ENCODE data around the gene SERPINA5.
"Not testable (repeated sequence)": the region's sequence is repeated elsewhere in the genome, so short reads cannot be mapped to it uniquely, and the experiment has no call there.

The SERPINA5 gene

DNA sequence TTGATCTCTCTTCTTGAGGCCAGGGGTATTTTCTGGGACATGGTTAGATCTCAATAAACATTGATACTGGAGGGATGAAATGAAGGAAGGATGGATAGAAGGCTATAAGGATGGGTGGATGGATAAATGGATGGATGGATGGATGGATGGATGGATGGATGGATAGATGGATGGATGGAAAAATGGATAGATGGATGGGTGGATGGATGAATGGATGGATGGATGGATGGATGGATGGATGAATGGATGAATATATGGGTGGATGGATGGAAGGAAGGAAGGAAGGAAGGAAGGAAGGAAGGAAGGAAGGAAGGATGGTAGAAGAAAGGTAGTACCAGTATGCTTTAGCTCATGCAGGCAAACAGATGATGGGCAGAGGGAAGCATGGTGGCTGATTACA is 3.8 kb upstream of the SERPINA5 start:
- DNase-seq, result not testable (repeated sequence)

GRCh38 chr14:94578712-94579111 is 2.5 kb upstream of the SERPINA5 start:
- no peak for DNase-seq

DNA sequence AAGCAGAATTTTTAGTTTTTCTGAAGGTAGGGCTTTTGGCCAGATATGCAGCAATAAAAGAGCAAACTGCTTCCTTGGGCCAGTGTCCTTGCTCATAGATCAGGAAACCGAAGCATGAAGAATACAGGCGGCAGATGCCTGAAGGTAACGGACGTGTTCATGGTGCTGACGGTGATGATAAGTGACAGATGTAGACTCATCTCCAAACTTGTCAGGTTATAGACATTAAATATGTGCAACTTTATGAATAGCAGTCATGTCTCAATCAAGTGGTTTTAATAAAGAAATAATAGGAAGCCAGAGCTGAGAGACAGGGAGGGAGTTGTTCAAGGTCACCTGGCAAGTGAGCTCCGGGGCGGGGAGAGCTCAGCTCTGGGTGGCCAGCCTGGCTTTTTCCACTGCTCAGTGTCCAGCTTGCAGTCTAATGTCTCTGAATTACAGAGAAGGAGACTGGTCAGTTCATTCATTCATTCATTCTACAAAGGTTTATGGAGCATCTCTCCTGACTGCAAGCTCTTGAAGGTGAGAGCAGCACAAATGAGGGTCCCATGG is 1.0 kb downstream of the SERPINA5 start:
- peak; percentile 32 for DNase-seq

DNA sequence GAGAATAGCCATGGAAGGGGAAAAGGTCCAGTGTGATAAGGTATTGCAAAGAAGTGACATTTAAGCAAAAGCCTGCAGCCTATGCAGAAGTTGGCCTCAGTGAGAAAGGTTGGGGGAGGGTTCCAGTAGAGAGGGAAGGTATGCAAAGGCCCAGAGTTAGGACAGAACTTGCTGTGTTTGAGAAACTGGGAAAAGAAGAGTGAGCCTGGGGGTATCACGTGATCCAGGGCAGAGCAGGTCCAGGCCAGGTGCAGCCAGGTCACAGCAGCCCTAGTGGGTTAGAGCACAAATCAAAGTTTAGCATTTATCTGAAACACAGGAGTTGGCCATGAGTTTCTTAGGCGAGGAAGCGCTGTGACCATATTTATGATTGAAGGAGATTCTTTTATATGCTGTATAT is 1.6 kb downstream of the SERPINA5 start:
- DNase-seq, result no peak

GRCh38 chr14:94583557-94583956 is 2.3 kb downstream of the SERPINA5 start:
- no peak for DNase-seq

DNA sequence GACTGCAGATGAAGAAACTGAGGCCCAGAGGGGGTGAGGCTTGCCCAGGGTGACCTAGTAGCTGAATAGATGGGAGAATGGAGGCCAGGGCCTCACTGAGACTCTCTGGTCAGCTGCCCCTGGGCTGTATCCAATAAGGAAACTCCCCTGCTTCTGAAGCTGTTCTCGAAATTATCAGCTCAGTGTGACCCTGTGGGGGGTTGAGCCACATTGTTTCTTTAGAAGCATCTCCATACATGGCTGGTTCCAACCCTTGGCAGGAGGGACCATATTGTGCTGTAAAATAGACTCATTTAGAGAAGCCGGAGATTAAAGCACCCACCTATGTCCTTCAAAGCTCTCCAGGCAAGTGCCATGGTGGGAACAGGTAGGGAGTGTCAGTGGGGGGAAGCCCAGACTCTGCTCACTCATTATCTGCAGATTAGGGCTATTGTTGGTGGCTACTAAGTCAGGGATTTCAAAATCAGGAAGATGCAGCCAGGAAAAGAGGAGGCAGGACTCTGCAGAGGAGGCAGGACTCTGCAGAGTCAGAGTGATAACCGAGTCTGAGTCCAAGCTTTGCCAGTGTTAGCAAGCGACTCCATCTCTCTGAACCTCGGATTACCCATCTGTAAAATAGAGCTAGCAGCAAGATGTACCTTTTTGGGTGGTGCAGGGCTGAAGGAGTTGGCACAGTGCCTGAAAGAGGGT is 3.5 kb downstream of the SERPINA5 start:
- DNase-seq, result no peak

- no peak for DNase-seq
Measured at GRCh38 chr14:94586635-94587034, 5.4 kb downstream of the SERPINA5 start.

DNA sequence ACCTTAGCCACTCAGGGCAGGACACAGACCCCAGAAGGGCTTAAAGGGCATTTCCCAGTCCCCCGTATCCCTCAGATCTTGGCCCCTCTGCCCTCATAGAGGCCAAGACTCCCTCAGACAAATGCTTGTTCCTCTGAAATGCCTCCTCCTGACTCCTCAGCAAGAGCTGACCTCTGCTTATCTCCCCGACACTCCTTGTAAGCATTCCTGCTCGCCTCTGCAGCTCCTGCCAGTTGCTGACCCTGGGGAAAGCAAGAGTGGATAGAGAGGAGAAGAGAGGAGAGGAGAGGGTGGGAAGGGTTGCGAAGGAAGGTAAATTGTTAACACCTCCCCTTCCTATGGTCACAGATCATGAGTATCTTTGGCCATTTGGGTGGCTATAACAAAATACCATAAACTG is 7.1 kb downstream of the SERPINA5 start:
- DNase-seq, result no peak

GRCh38 chr14:94591073-94591472 is 9.8 kb downstream of the SERPINA5 start:
- DNase-seq, result no peak

DNA sequence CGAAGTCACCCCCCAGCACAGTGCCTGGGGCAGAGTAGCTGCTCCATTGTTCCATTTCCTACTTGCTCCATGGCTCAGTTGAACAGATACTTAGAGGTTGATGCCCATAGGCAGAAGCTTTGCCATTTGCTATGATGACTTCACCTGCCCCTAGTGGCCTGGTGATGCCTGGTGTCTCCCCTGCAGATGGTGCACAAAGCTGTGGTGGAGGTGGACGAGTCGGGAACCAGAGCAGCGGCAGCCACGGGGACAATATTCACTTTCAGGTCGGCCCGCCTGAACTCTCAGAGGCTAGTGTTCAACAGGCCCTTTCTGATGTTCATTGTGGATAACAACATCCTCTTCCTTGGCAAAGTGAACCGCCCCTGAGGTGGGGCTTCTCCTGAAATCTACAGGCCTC is 10.6 kb downstream of the SERPINA5 start:
- no peak for DNase-seq

GRCh38 chr14:94592457-94592856 is 11.2 kb downstream of the SERPINA5 start:
- no peak for DNase-seq

- no peak for DNase-seq
Measured at GRCh38 chr14:94593376-94593748, 12.1 kb downstream of the SERPINA5 start.

DNA sequence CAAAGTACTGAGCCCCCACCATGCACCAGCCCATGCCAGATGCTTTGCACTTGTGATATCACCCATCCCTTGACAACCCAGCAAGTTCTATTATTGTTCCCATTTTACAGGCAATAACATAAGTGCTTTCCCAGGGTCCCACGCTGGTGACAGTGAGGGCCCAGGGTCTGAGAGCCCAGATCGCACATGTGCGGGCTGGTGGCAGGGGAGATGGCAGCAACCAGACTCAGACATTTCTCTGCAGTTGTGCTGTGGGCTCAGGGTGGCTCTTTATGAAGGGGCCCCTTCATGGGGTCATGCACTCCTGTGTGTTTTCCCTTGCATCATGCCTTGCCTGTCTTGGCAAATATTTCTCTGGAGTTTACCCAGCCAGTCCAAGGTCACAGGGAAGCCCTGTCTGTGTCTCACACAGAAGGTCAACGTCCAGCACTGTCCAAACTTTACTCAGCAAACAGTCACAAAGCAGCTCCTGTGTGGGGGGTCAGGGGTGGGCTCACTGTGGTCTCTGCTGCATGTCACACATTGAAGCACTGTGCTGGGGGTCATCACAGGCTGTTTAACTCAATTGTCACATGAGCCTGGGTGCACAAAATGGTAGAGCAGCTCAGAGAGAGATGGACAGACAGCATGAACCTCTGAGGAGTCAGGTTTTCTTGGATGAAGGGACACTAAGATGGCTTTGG is 12.7 kb downstream of the SERPINA5 start:
- DNase-seq, result no peak

DNA sequence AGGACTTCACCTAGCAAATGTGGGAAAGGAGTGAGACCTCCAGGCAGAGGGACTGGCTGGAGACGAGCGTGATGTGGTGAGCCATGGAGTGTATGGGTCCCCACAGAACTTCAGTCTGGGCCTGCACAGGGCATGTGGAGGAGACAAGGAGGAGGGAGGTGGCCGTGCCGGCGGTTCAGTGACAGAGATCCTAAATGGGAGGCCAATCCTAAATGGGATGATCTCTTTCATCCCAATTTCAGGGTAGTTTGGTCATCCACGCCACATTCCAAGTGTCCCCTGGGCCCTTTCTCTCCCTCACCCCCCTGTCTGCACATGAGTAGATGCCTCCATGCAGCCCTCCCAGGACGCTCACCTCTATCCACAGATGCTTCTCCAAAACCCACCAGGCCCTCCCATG is 13.2 kb downstream of the SERPINA5 start:
- DNase-seq, result no peak

DNA sequence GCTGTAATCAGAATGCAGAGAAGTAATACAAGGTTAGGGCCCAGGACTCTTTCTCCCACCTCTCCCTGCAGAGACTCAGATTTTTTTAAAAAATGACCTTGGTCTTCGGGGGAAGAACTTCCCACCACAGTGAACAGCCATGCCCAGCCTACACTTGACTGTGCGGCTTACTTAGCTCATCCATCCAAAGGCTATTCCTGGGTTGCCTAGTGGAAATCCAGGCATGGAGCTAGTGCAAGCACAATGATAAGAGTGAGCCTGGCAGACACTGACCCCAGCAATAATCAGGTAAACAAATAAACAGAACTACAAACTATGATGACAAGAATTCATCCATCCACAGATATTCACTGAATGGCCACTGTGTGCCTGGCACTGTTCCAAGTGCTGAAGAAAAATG is 14.7 kb downstream of the SERPINA5 start:
- no peak for DNase-seq

GRCh38 chr14:94596361-94596760 is 15.1 kb downstream of the SERPINA5 start:
- DNase-seq, result no peak

- no peak for DNase-seq
Measured at GRCh38 chr14:94597788-94598187, 16.6 kb downstream of the SERPINA5 start.

DNA sequence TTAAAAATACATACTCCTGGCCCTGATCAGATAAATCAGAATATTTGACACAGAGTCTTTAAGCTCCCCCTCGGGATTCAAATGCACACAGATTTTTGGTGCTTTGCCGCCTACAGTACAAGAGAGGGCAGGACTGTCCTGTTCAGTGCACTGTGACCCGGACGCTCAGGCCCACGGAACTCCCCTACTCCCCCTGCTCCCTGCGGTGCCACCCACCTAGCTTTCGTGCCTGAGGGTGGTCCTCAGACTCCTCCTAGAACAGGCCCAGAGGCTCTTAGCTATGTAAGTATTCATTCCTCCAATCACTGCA is 17.2 kb downstream of the SERPINA5 start:
- DNase-seq, result no peak

- peak; percentile 63 for DNase-seq
Measured at GRCh38 chr14:94598816-94599655, 17.8 kb downstream of the SERPINA5 start.

- no peak for DNase-seq
Measured at GRCh38 chr14:94599656-94600004, 18.4 kb downstream of the SERPINA5 start.

- no peak for DNase-seq
Measured at GRCh38 chr14:94600148-94600545, 18.9 kb downstream of the SERPINA5 start.

- peak; percentile 26 for DNase-seq
Measured at GRCh38 chr14:94601884-94602391, 20.7 kb downstream of the SERPINA5 start.

DNA sequence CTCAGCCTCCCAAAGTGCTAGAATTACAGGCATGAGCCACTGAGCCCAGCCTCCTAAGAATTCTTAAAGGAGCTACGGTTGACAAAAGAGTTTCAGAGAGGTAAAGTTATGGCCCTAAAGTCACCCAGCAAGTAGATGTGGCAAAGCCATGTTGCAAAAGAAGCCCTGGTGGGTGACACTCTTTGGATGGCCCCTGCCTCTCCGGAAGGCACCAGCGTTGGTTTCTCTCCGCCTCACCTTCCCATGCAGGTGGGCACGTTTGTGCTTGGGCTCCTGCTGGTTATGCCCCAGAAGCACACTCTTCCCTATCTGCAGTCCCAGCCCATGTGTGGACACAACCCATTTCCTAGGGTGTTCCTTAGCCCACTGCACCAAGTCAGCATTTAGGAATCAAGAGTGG is 21.5 kb downstream of the SERPINA5 start:
- DNase-seq, result no peak

- DNase-seq, result no peak
Measured at GRCh38 chr14:94605361-94605760, 24.1 kb downstream of the SERPINA5 start.

Measured in eye (tissue), 1 donor.